Gastrocnemius medialis (tissue), 4 donors: ENCODE results near the gene DDX24. TPM values are rescaled to one million over a fixed set of nuclear protein-coding genes. Genes with fewer than 3 reads are reported as not detected.

ENCODE experiments used
- ATAC-seq, 2 donors: fragments of 150-250 bp; one replicate each; pipeline ENCODE4 v1.9.1; 2016
- DNase-seq, 2 donors: peaks; one replicate each; pipeline ENCODE4 v3.0.0-alpha.2; 2019
- H3K27ac ChIP-seq, 4 donors: fragments of 200-600 bp; sonication (generic); 1 replicate in 1 of 4; 2 replicates in 3 of 4; pipeline ENCODE4 v1.5.1; 2016 to 2018; ENCODE audit warnings: mild to moderate bottlenecking in 2 of 4, moderate library complexity in 1 of 4
- H3K27me3 ChIP-seq, 3 donors: fragments of 200-600 bp; sonication (generic) in 2 of 3; 1 replicate in 1 of 3; 2 replicates in 2 of 3; pipeline versions ENCODE4 v1.5.1 to v1.6.0; 2016 to 2019; ENCODE audit warnings: mild to moderate bottlenecking in 1 of 3, moderate library complexity in 1 of 3
- H3K36me3 ChIP-seq, 2 donors: fragments of 200-600 bp; sonication (generic) in 1 of 2; one replicate each; pipeline ENCODE4 v1.5.1; 2017 to 2018
- H3K4me1 ChIP-seq, 2 donors: fragments of 200-600 bp; sonication (generic) in 1 of 2; one replicate each; pipeline ENCODE4 v1.5.1; 2016 to 2017; ENCODE audit warnings: mild to moderate bottlenecking in 2 of 2
- H3K4me3 ChIP-seq, 4 donors: fragments of 200-600 bp; sonication (generic) in 3 of 4; 1 replicate in 1 of 4; 2 replicates in 3 of 4; pipeline ENCODE4 v1.5.1; 2016 to 2019; ENCODE audit warnings: mild to moderate bottlenecking in 2 of 4
- H3K9me3 ChIP-seq, 3 donors: fragments of 200-600 bp; sonication (generic) in 2 of 3; 1 replicate in 1 of 3; 2 replicates in 2 of 3; pipeline ENCODE4 v1.5.1; 2016 to 2019
- POLR2A ChIP-seq, 2 donors: fragments of 450-650 bp; IDR thresholded peaks; one replicate each; pipeline ENCODE4 v1.6.1; 2017; ENCODE audit warnings: antibody characterized with exemption in 2 of 2, mild to moderate bottlenecking in 2 of 2, moderate library complexity in 2 of 2
- in situ Hi-C, 4 donors: fragments of 200-750 bp; cut with MboI; loops; one replicate each; pipeline versions ENCODE4 v1.15.0 to v1.8.0; 2017; ENCODE audit warnings: low sequenced_read_pairs in 4 of 4
- intact Hi-C: fragments of 100-400 bp; cut with DNase I; formaldehyde crosslinking; loops from one replicate; pipeline ENCODE4 v1.15.1; 2023; ENCODE audit warnings: low total_unique reads
- total RNA-seq, 4 donors: library from RNA; depleted of rRNA; stranded (reverse); fragments of >200 nt; gene quantifications; one replicate each; pipeline versions ENCODE4 v1.1.0 to v1.2.3, GENCODE V29; 2016
- TF ChIP-seq, protein P1 (sequence below), 5 experiments: fragments of 450-650 bp in 3 of 5; fragments of 200-600 bp in 2 of 5; sonication (generic) in 2 of 5; IDR thresholded peaks in 4 of 5; conservative IDR thresholded peaks in 1 of 5; 1 replicate in 4 of 5; 2 replicates in 1 of 5; pipeline ENCODE4 v1.5.1; 2016 to 2019; ENCODE audit warnings: antibody characterized with exemption in 5 of 5, mild to moderate bottlenecking in 3 of 5, moderate library complexity in 3 of 5

The DDX24 gene
- total RNA-seq, 4 donors from 2014 or later: 106 to 200 (median 128) TPM

- H3K4me3 ChIP-seq: no peak overlapping the region
- H3K27me3 ChIP-seq: no peaks in the 10 kb centered on the region
- DNase-seq (no peak), ATAC-seq (no peak)
- no peak for TF ChIP-seq POLR2A (IDR thresholded peaks at IDR 0.05)
- TF ChIP-seq, protein P1, sequence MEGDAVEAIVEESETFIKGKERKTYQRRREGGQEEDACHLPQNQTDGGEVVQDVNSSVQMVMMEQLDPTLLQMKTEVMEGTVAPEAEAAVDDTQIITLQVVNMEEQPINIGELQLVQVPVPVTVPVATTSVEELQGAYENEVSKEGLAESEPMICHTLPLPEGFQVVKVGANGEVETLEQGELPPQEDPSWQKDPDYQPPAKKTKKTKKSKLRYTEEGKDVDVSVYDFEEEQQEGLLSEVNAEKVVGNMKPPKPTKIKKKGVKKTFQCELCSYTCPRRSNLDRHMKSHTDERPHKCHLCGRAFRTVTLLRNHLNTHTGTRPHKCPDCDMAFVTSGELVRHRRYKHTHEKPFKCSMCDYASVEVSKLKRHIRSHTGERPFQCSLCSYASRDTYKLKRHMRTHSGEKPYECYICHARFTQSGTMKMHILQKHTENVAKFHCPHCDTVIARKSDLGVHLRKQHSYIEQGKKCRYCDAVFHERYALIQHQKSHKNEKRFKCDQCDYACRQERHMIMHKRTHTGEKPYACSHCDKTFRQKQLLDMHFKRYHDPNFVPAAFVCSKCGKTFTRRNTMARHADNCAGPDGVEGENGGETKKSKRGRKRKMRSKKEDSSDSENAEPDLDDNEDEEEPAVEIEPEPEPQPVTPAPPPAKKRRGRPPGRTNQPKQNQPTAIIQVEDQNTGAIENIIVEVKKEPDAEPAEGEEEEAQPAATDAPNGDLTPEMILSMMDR (IDR thresholded peaks at IDR 0.05 in 4 of 5, conservative IDR thresholded peaks at IDR 0.05 in 1 of 5): no peak
- in situ Hi-C loops: no loop called here
- H3K27ac ChIP-seq: no peak overlapping the region
- H3K4me1 ChIP-seq: no peaks in the 10 kb centered on the region
- peaks cover 0 to 78% of the 10 kb centered on the region in 2 donors for H3K36me3 ChIP-seq
- H3K9me3 ChIP-seq: no peaks in the 10 kb centered on the region
- intact Hi-C loops: no loop called here
Measured at GRCh38 chr14:94059998-94060397, 21.0 kb downstream of the DDX24 start.

DNA sequence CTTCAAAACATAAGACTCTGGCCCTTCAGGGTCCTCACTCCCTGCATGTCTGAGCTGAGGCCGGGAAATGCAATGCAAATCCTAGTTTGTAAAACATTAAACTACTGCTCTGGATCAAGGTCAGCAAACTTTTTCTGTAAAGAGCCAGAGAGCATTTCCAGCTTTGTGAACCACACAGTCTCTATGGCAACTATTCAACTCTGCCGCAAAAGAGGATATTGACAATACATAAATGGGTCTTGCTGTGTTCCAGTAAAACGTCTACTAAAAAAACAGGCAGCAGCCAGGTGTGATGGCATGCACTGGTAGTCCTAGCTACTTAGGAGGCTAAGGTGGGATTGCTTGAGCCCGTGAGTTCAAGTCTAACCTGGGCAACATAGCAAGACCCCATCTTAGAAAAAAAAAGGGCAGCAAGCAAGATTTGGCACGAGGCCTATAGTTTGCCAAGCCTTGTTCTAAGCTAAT is 22.3 kb downstream of the DDX24 start:
- intact Hi-C loops: no loop called here
- DNase-seq: no peak
- no peak for TF ChIP-seq POLR2A (IDR thresholded peaks at IDR 0.05)
- TF ChIP-seq, protein P1 (IDR thresholded peaks at IDR 0.05 in 4 of 5, conservative IDR thresholded peaks at IDR 0.05 in 1 of 5): no peak

DNA sequence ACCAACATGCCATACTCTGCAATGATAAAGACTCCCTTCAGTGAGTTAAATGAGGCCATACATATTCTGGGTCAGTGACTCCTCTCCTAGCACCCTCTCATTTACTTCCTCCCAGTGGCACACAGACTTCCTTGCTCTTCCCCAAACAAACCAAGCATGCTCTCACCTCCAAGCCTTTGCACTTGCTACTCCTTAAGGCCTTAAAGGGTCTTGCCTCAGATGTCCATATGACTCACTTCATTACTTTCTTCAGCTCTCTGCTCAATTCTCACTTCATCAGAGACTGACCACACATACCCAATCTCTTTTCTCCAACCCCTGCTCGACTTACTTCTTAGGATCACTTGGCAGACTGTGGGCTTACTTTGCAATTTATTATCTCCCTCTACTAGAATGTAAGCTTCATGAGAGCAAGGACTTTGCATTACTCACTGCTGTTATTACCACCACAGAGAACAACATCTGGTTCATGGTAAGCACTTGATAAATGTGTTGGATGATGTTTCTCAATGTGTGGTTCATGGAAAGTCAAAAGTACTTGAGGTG is 22.8 kb downstream of the DDX24 start:
- DNase-seq: no peak
- H3K9me3 ChIP-seq: no peaks in the 10 kb centered on the region
- no peak overlapping the region for H3K27ac ChIP-seq
- H3K36me3 ChIP-seq: peaks cover 0 to 91% of the 10 kb centered on the region in 2 donors
- H3K4me1 ChIP-seq: no peaks in the 10 kb centered on the region
- no peak for ATAC-seq
- in situ Hi-C loops (no loop called here), intact Hi-C loops (no loop called here)
- TF ChIP-seq POLR2A (IDR thresholded peaks at IDR 0.05): no peak
- TF ChIP-seq, protein P1 (IDR thresholded peaks at IDR 0.05 in 4 of 5, conservative IDR thresholded peaks at IDR 0.05 in 1 of 5): no peak
- H3K4me3 ChIP-seq: no peak overlapping the region
- H3K27me3 ChIP-seq: no peaks in the 10 kb centered on the region

More for the DNA sequence above, 22.3 kb downstream of the DDX24 start:
- H3K4me3 ChIP-seq: no peak overlapping the region
- no peaks in the 10 kb centered on the region for H3K9me3 ChIP-seq
- no peak for ATAC-seq
- in situ Hi-C loops: no loop called here
- H3K4me1 ChIP-seq: no peaks in the 10 kb centered on the region
- H3K27me3 ChIP-seq: no peaks in the 10 kb centered on the region
- H3K36me3 ChIP-seq: peaks cover 0 to 91% of the 10 kb centered on the region in 2 donors
- H3K27ac ChIP-seq: no peak overlapping the region

DNA sequence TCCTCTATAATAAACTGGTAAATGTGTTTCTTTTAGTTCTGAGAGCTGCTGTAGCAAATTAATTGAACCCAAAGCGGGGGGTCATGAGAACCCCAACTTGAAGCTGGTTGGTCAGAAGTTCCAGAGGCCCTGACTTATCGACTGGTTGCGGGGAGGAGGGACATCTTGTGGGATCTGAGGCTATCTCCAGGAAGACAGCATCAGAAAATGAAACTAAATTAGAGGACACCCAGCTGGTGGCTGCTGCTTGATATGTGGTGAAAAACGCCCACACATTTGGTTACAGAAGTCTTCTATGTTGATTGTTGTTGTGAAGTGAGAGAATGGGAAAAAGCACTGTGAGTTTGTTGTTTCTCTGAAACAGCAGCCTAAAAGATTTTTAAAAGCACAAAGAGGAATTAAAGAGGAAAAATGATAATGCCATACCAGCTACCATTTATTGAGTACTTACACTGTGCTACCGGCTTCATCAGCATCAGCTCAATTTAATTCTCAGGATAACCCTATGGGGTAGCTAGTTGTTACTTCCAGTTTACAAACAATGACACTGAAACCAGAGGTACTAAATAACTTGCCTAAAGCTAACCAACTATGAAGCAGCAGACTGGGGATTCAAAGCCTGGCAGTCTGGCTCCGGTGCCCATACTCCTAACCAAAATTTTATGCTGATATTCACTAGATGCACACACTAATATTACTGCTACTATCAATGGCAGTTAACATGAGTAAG is 24.3 kb downstream of the DDX24 start:
- ATAC-seq (no peak), DNase-seq (no peak)
- H3K4me3 ChIP-seq: no peak overlapping the region
- TF ChIP-seq, protein P1 (IDR thresholded peaks at IDR 0.05 in 4 of 5, conservative IDR thresholded peaks at IDR 0.05 in 1 of 5): no peak
- no peak for TF ChIP-seq POLR2A (IDR thresholded peaks at IDR 0.05)
- in situ Hi-C loops: no loop called here
- no peaks in the 10 kb centered on the region for H3K9me3 ChIP-seq
- peaks cover 12 to 13% of the 10 kb centered on the region in 2 donors for H3K4me1 ChIP-seq
- intact Hi-C loops: no loop called here
- no peak overlapping the region for H3K27ac ChIP-seq
- no peaks in the 10 kb centered on the region for H3K27me3 ChIP-seq
- H3K36me3 ChIP-seq: peaks cover 0 to 93% of the 10 kb centered on the region in 2 donors
